ENCODE results near the gene LTBP4.
A peak's percentile ranks its signal among the peaks of the same experiment; 100 is the strongest.

Gene LTBP4

GRCh38 chr19:40599902-40600569 is 1.1 kb upstream of the LTBP4 start:
- H3K27me3 ChIP-seq (ENCODE audit: insufficient read depth, low read length, poor library complexity) = peaks cover 13% of the 10 kb centered on the region
- no peak for TF ChIP-seq EZH2 (IDR thresholded peaks at IDR 0.05; ENCODE audit: borderline replicate concordance, low read depth, low read length, severe bottlenecking)
- no peak for TF ChIP-seq CTCF (IDR thresholded peaks at IDR 0.05; ENCODE audit: borderline replicate concordance, extremely low read depth, low read length, poor library complexity, severe bottlenecking)
- no peaks in the 10 kb centered on the region for H3K79me2 ChIP-seq (ENCODE audit: insufficient read depth, low read length)
- H3K9me3 ChIP-seq (ENCODE audit: insufficient read depth, low read length, severe bottlenecking) = no peaks in the 10 kb centered on the region
- ATAC-seq (ENCODE audit: insufficient read depth, low read depth) = no peak
- H3K4me3 ChIP-seq (ENCODE audit: low read depth in 1 of 2, low read length in 2 of 2) = no peak overlapping the region
- H3K4me1 ChIP-seq (ENCODE audit: insufficient read depth, low read length) = peaks cover 39% of the 10 kb centered on the region
- peaks cover 3% of the 10 kb centered on the region; the same call in 1 of the 2 replicates for H4K20me1 ChIP-seq (ENCODE audit: insufficient read depth, low read length)
- no peaks in the 10 kb centered on the region for H3K36me3 ChIP-seq (ENCODE audit: insufficient read depth, low read length)
- H3K27ac ChIP-seq (ENCODE audit: low read length) = no peak overlapping the region
- DNase-seq = no peak
- H3K4me2 ChIP-seq (ENCODE audit: insufficient read depth, low read length) = peak overlapping the region; percentile 3; the same call in 1 of the 2 replicates
- no peak overlapping the region for H2AFZ ChIP-seq (ENCODE audit: low read depth, low read length)
- no peak overlapping the region for H3K9ac ChIP-seq (ENCODE audit: low read depth, low read length)

DNA sequence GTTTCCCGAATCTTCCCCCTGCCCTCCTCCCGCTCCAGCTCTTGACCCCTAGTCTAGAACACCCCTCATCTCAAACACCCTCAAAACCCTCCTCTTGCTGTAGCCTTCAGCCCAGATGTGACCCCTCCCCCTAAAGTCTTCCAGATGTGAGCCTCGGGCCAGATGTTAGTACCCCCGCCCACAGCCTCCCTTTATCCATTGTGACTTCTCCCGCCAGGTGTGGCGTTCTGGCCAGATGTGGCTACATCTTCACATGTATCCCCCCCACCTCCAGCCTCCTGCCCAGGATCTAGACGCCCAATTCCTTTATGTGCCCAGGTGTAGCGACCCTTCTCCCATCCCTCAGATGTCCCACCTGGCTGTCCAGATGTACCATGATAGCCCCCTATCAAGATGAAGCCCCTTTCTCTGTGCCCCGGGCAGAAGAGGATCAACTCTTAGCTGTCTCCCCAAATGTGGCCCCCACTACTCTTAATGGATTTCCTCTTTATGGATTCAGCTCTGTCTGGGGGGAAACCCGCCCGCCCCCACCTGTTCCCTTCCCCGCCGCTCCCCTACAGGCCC is 517 bp upstream of the LTBP4 start:
- DNase-seq (no peak), ATAC-seq (ENCODE audit: insufficient read depth, low read depth) (no peak)
- no peak for TF ChIP-seq EZH2 (IDR thresholded peaks at IDR 0.05; ENCODE audit: borderline replicate concordance, low read depth, low read length, severe bottlenecking)
- TF ChIP-seq CTCF (IDR thresholded peaks at IDR 0.05; ENCODE audit: borderline replicate concordance, extremely low read depth, low read length, poor library complexity, severe bottlenecking) = no peak
- Histone ChIP-seq H3K27me3 (ENCODE audit: insufficient read depth, low read length, poor library complexity) (peaks cover 13% of the 10 kb centered on the region), H2AFZ (ENCODE audit: low read depth, low read length) (no peak overlapping the region), H3K4me2 (ENCODE audit: insufficient read depth, low read length) (no peak overlapping the region), H3K9me3 (ENCODE audit: insufficient read depth, low read length, severe bottlenecking) (no peaks in the 10 kb centered on the region), H3K4me3 (ENCODE audit: low read depth in 1 of 2, low read length in 2 of 2) (no peak overlapping the region), H3K4me1 (ENCODE audit: insufficient read depth, low read length) (peaks cover 45% of the 10 kb centered on the region), H3K27ac (ENCODE audit: low read length) (no peak overlapping the region), H3K36me3 (ENCODE audit: insufficient read depth, low read length) (no peaks in the 10 kb centered on the region), H3K9ac (ENCODE audit: low read depth, low read length) (no peak overlapping the region), H3K79me2 (ENCODE audit: insufficient read depth, low read length) (no peaks in the 10 kb centered on the region), H4K20me1 (ENCODE audit: insufficient read depth, low read length) (peaks cover 3% of the 10 kb centered on the region; the same call in 1 of the 2 replicates)

GRCh38 chr19:40603071-40603388 is 1.9 kb downstream of the LTBP4 start:
- DNase-seq (no peak), ATAC-seq (ENCODE audit: insufficient read depth, low read depth) (no peak)
- Histone ChIP-seq H2AFZ (ENCODE audit: low read depth, low read length) (no peak overlapping the region), H4K20me1 (ENCODE audit: insufficient read depth, low read length) (peaks cover 3% of the 10 kb centered on the region; the same call in 1 of the 2 replicates), H3K36me3 (ENCODE audit: insufficient read depth, low read length) (no peaks in the 10 kb centered on the region), H3K4me1 (ENCODE audit: insufficient read depth, low read length) (peaks cover 52% of the 10 kb centered on the region), H3K79me2 (ENCODE audit: insufficient read depth, low read length) (no peaks in the 10 kb centered on the region), H3K9me3 (ENCODE audit: insufficient read depth, low read length, severe bottlenecking) (no peaks in the 10 kb centered on the region), H3K4me2 (ENCODE audit: insufficient read depth, low read length) (peak overlapping the region; percentile 87), H3K9ac (ENCODE audit: low read depth, low read length) (no peak overlapping the region; the same call in 1 of the 2 replicates), H3K27me3 (ENCODE audit: insufficient read depth, low read length, poor library complexity) (peaks cover 13% of the 10 kb centered on the region), H3K4me3 (ENCODE audit: low read depth in 1 of 2, low read length in 2 of 2) (peak overlapping the region in 1 of 2 experiments; percentile 56; a peak in 1 of 4 replicates), H3K27ac (ENCODE audit: low read length) (no peak overlapping the region)
- no peak for TF ChIP-seq EZH2 (IDR thresholded peaks at IDR 0.05; ENCODE audit: borderline replicate concordance, low read depth, low read length, severe bottlenecking)
- TF ChIP-seq CTCF (IDR thresholded peaks at IDR 0.05; ENCODE audit: borderline replicate concordance, extremely low read depth, low read length, poor library complexity, severe bottlenecking) = no peak
